Measurements from ENCODE around the gene ZKSCAN5.

ZKSCAN5 gene

DNA sequence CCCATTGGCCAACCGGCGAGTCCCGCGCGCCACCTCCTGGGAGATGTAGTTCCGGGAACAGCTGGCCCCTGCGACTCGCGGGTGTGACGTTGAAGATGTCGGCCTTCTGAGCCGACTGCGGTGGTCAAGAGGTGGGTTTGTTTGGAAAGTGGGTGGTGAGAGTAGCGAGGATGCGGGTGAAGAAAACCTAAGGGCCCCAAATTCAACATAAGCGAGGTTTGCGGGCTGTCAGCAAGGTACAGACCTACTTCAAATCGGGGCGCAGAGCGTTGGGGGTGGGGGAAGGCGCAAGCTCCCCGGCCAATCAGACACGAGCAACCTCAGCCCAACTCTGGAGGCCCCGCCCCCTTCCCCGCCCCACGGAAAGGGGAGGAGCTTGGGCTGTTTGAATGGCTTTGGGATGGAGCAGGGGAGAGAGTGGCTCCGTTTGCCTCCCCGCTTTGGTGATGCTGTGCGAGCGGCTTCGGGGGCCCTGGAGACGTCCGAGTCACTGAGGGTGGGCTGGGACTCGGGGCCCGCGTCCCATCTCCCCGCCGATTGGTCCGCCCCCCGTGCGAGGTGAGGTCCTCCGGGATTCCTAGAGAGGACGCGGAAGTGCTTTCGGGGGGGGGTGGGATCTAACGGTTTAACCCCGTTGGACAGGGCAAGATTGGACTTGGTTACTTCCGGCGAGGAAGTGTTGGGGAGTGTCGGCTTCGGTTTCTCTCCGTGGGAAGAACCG is at the start of gene ZKSCAN5:
Gene ZKSCAN5 (plus strand): TSS at position 60 of the 721 bp plus-strand sequence. CDS start 1,383 bp downstream, outside the sequence.
- DNase-seq (ENCODE audit: low read depth): peak; percentile 89

GRCh38 chr7:99455874-99456273 is 48.6 kb upstream of the ZKSCAN5 start:
- no peak for DNase-seq (ENCODE audit: low read depth)

GRCh38 chr7:99456288-99456687 is 48.2 kb upstream of the ZKSCAN5 start:
- DNase-seq (ENCODE audit: low read depth): no peak

GRCh38 chr7:99457050-99457649 is 47.3 kb upstream of the ZKSCAN5 start:
- no peak for DNase-seq (ENCODE audit: low read depth)

GRCh38 chr7:99457650-99458493 is 46.6 kb upstream of the ZKSCAN5 start:
- DNase-seq (ENCODE audit: low read depth): no peak

DNA sequence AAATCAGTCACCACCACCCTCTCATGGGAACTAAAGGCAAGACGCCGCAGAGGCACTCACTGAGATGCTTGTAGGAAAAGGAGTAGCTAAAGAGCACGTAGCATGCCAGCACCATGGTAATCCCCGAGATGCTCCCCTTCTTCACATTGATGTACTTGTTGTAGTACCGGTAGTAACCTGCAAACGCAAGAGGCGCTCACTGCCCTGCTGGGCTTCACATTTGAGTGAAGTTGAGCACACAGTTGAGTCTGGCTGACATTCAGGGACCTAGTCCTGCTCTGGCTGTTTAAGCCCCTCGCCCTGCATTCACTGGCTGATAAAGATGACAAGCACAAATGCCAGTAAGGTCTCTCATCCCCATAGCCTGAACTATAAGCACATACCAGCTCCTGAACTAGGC is 45.4 kb upstream of the ZKSCAN5 start:
- DNase-seq (ENCODE audit: low read depth): no peak

DNA sequence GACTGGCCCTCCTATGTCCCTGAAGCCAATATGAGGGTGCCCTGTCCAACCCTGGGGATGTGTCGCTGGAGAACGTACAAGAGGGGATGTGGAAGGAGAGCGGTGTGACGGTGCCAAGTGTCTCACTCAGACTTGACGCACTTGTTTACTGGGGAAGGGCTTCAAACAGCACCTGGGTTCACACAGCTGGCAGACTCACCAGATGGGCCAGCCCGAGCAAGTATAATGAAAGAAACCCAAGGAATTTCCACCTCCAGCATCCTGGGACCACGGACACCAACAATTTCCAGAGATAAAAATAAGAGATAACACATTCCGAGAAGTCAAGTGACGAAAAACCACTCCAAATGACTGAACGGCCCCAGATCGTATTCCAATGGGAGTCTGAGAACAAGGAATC is 43.8 kb upstream of the ZKSCAN5 start:
- DNase-seq (ENCODE audit: low read depth): no peak

DNA sequence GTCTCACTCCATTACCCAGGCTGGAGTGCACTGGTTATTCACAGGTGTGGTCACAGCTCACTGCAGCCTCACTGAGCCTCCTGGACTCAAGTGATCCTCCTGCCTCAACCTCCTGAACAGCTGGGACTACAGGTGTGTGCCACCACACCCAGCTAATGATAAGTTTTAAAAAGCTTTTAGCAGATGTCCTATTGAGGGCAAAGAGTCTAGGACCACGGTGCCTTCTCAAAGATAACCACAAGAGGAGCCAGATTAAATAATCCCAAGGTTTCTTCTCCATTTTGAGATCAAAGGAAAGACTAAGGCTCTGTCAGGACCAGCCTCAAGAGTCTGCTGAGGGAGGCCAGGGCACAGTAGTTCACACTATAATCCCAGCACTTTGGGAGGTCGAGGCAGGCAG is 43.2 kb upstream of the ZKSCAN5 start:
- DNase-seq (ENCODE audit: low read depth): no peak

DNA sequence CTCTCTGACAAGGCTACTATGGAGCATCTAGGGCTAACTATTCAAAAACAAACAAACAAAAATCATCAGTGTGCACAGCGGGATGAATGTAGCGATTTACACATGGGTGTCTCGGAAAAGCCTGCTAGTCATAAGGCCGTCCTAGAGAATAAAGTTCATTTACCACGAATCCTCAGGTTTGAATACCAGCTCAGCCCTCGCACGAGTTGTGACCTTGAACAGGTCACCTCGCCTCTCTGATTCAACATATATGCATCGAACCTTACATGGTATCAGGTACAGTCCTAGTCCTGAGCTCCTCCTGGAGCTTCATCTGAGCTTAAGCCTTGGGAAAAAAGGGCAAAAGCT is 39.1 kb upstream of the ZKSCAN5 start:
- DNase-seq (ENCODE audit: low read depth): no peak

GRCh38 chr7:99468336-99468918 is 36.0 kb upstream of the ZKSCAN5 start:
- no peak for DNase-seq (ENCODE audit: low read depth)

DNA sequence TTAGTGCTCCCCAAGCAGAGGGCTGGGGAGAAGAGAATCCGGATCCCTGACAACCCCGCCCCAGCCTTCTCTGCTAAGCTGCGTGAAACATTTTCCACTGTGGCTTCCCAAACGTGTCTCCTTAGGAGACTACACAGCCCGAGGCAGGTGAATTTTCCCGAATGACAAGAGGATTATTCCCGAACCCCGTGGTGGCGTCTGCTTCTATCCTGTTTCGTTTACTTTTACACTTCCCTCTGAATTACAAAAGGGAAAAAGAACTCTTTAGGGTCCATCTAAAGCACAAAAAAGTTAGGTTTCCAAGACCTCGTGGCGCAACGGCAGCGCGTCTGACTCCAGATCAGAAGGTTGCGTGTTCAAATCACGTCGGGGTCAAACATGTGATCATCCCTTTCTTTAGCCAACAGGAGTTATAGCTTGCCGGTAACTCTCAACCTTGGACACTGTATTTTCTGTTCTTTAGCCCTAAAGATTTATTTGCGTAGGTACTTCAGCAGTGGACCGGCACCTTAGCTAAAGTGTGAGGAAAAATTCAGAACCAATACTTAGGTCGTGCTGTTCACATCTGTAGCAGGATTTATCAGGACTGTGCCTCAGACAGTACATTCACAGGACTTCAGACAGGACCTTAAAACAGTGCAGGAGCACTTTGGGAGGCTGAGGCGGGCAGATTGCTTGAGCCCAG is 34.9 kb upstream of the ZKSCAN5 start:
- no peak for DNase-seq (ENCODE audit: low read depth)

DNA sequence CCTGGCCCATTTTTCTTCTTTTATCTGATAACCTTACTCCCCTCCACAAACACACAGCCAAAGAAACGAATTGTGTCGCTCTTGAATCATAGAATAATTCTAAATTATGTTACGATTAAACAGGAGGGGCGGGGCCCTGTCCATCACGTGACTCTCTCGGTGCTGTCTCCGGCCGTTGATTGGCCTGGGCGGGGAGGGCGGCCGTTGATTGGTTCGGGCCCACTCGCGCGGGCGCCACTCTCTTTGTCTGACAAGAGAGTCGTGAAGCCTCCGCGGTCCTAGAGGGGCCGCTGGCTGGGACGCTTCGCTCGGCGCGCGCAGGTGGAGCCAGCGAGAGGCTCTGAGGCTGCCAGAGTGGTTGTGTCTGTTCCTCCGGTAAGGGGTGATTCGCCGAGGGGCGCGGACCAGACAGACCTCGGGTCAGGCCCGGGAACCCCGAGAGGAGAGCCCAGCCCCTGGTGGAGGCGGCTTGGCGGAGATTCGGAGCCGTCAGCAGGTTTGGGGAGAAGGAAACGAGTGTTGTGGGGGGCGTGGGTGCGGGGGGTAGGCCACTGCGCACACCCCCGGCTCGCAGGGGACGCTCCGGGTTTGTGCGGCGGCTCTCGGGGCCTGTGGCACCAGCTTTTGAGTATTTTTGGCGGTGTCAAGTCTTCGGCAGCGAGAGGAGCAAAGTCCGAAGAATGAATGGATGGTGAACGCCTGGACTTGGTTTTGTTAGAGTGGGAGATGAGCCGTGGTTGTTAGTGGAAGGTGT is 31.7 kb upstream of the ZKSCAN5 start, which contains the start of gene ZNF789:
Gene ZNF789 (plus strand): TSS at position 330 of the 754 bp plus-strand sequence. CDS start 3,567 bp downstream, outside the sequence.
- DNase-seq (ENCODE audit: low read depth): peak; percentile 95

DNA sequence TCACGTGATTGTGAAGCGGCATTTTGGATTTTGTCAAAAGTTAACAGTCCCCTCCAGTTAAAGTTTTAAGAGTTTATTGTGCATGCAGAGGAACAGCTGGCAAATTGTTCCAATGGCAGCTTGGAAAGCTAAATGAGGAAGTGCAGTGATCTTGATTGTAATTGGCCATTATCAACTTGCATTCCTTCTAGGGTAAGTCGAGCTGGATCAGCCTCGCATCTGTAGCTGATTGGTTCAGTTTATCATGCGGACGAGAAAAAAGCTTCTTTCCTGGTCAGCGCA is 31.2 kb upstream of the ZKSCAN5 start:
- peak; percentile 31 for DNase-seq (ENCODE audit: low read depth)

DNA sequence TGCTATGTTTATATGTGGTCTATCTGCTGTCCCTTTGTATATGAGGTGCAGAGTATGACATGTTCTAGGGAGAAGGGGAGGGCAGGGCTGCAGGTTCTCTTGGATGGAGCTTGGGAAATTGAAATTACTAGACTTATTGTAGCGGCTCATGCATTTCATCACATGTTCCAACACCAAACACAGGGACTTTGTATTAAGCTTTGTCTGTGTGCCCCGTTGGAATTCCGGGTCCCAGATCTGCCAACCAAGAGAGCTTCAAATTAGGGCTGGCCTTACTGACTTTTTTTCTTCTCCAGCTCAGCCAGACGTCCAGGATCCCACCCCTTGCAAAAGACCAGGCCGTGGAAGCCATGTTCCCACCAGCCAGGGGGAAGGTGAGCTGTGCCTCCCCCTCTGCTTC is 28.4 kb upstream of the ZKSCAN5 start:
- DNase-seq (ENCODE audit: low read depth): no peak

- no peak for DNase-seq (ENCODE audit: low read depth)
Measured at GRCh38 chr7:99478464-99479440, 25.7 kb upstream of the ZKSCAN5 start.

- DNase-seq (ENCODE audit: low read depth): no peak
Measured at GRCh38 chr7:99485094-99485493, 19.4 kb upstream of the ZKSCAN5 start.

GRCh38 chr7:99489235-99489634 is 15.2 kb upstream of the ZKSCAN5 start:
- DNase-seq (ENCODE audit: low read depth): no peak

DNA sequence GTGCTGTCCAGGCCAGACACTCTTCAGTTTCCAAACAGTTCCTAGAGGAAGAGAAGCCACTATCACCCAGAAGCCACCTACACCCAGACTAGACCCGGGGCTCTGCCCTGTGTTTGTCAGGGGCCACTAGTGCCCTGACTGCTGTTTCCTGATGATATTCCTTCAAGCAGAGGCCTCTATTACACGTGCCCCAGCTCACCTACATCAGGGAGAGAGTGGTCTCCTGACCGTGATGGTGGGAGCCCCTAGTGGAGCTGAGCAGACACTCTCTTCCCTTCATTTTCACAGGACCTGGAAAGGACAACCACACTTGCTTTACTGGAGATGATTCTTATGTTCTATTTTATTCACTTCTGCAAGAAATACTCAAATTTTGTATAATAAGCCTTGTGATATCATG is 13.6 kb upstream of the ZKSCAN5 start:
- no peak for DNase-seq (ENCODE audit: low read depth)

DNA sequence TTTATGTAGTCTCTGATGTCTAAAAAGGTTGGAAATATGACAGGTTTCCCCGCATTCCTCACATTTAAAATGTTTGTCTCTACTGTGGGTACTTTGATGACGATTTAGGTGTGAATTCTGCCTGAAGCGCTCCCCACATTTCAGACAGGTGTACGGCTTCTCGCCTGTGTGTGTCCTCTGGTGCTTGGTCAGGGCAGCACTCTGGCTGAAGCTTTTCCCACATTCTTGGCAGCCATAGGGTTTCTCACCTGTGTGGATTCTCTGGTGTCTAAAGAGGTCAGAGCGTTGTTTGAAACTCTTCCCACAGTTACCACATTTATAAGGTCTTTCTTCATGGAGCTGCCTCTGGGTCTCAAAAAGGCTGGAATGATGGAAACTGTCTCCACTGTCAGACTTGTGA is 10.6 kb upstream of the ZKSCAN5 start:
- DNase-seq (ENCODE audit: low read depth): no peak
